HepG2 (cell line): ENCODE data around the gene TTLL11.

Source experiments
- CHD2 ChIP-seq: IDR thresholded peaks from 2 replicates; pipeline ENCODE4 v1.6.1; 2011; ENCODE audit warnings: low read depth, low read length, improper control_type of control experiment
- EZH2 ChIP-seq: conservative IDR thresholded peaks from 2 replicates; pipeline ENCODE4 v1.6.1; 2012; ENCODE audit warnings: mild to moderate bottlenecking, low read depth, low read length, moderate library complexity
- KDM1A ChIP-seq: IDR thresholded peaks from 2 replicates; pipeline ENCODE4 v1.6.1; 2016; ENCODE audit warnings: missing compliant biosample characterization
- TAF1 ChIP-seq: sonication (generic); formaldehyde crosslinking; IDR thresholded peaks from 2 replicates; pipeline ENCODE4 v1.4.0; 2020; ENCODE audit warnings: missing genetic modification reagents
- ZNF615 ChIP-seq: sonication (generic); formaldehyde crosslinking; IDR thresholded peaks from 2 replicates; pipeline ENCODE4 v1.5.0; 2020; ENCODE audit warnings: mild to moderate bottlenecking, missing genetic modification reagents, borderline replicate concordance
- TF ChIP-seq, protein P1 (sequence below), 2 experiments: IDR thresholded peaks; 2 replicates each; pipeline ENCODE4 v1.6.1; 2011 to 2012; ENCODE audit warnings: low read length in 2 of 2, borderline replicate concordance in 1 of 2, low read depth in 1 of 2, mild to moderate bottlenecking in 1 of 2, moderate library complexity in 1 of 2
- TF ChIP-seq, protein P2 (sequence below): sonication (generic); formaldehyde crosslinking; IDR thresholded peaks from 2 replicates; pipeline ENCODE4 v1.8.1; 2022; ENCODE audit warnings: mild to moderate bottlenecking, missing genetic modification reagents

DNA sequence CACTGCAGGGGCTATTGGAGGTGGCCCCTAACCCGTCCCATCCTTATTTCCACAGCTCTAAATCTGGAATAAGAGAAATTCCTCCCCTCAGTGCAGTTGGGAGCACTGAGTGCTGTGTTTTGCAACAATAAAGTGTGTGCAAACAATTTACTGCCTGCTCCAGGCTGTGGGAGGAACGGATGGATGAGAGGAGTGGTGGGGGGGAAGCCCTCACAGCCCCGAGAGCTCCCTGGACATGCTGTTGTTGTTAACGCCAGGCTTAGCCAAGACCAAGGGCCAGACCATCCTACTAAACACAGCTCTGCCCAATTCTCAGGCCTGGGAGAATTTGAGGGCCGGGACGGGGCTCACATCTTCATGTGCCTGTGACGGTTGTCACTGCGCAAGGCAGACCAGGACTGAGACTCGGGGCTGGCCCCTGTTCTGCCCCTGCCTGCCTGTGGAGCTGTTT lies 241.4 kb downstream of the TTLL11 start:
- TF ChIP-seq KDM1A (CRISPR knock-in tag) = no peak
- no peak for TF ChIP-seq EZH2
- TF ChIP-seq ZNF615 (CRISPR knock-in tag) = no peak
- TF ChIP-seq, protein P1, sequence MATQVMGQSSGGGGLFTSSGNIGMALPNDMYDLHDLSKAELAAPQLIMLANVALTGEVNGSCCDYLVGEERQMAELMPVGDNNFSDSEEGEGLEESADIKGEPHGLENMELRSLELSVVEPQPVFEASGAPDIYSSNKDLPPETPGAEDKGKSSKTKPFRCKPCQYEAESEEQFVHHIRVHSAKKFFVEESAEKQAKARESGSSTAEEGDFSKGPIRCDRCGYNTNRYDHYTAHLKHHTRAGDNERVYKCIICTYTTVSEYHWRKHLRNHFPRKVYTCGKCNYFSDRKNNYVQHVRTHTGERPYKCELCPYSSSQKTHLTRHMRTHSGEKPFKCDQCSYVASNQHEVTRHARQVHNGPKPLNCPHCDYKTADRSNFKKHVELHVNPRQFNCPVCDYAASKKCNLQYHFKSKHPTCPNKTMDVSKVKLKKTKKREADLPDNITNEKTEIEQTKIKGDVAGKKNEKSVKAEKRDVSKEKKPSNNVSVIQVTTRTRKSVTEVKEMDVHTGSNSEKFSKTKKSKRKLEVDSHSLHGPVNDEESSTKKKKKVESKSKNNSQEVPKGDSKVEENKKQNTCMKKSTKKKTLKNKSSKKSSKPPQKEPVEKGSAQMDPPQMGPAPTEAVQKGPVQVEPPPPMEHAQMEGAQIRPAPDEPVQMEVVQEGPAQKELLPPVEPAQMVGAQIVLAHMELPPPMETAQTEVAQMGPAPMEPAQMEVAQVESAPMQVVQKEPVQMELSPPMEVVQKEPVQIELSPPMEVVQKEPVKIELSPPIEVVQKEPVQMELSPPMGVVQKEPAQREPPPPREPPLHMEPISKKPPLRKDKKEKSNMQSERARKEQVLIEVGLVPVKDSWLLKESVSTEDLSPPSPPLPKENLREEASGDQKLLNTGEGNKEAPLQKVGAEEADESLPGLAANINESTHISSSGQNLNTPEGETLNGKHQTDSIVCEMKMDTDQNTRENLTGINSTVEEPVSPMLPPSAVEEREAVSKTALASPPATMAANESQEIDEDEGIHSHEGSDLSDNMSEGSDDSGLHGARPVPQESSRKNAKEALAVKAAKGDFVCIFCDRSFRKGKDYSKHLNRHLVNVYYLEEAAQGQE (IDR thresholded peaks at IDR 0.05; ENCODE audit: borderline replicate concordance in 1 of 2, low read depth in 1 of 2, low read length in 2 of 2) = no peak
- TF ChIP-seq CHD2 = no peak
- no peak for TF ChIP-seq TAF1 (CRISPR knock-in tag)
- TF ChIP-seq, protein P2, sequence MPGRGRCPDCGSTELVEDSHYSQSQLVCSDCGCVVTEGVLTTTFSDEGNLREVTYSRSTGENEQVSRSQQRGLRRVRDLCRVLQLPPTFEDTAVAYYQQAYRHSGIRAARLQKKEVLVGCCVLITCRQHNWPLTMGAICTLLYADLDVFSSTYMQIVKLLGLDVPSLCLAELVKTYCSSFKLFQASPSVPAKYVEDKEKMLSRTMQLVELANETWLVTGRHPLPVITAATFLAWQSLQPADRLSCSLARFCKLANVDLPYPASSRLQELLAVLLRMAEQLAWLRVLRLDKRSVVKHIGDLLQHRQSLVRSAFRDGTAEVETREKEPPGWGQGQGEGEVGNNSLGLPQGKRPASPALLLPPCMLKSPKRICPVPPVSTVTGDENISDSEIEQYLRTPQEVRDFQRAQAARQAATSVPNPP = no peak
